ENCODE results near the gene SH3GLB1. TPM values are rescaled to one million over a fixed set of nuclear protein-coding genes. Genes with fewer than 3 reads are reported as not detected.

SH3GLB1 gene
- total RNA-seq, 1 experiment from 2014 or later: 42.4 TPM

DNA sequence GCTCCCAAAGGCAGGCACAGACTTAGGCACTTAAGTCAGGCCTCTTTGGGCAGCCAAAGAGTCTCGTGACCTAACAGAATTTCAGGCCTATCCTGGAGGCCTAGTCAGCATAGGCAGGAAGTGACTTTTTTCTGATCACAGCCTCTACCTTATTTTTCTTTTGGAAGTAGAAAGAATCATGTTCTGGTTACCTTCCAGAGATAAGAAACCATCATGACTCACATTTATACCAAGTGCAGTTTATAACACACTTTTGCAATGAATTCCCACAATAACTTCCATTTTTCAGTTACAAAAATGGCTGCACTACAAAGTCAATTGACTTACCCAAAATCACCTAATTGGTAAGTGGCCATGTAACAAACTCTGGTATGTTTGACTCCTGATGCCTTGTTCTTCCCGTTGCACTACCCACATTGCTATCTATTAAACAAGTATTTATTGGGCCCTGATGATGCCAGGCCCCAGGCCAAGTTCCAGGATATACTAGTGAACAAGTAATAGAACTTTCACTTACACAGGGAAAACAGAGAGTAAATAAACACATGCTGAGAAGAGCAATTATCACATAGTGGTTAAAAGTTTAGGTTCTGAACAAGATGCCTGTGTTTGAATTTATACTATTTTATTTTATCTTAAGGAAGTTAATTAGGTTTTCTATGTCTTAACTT, 74.3 kb downstream of the SH3GLB1 start:
- no peaks in the 10 kb centered on the region for H3K9me3 ChIP-seq (ENCODE audit: control insufficient read depth in 1 of 2, insufficient read depth in 1 of 2, low read depth in 1 of 2, low read length in 2 of 2)
- no peak for DNase-seq (ENCODE audit: low read depth, low spot score)
- no peaks in the 10 kb centered on the region for H3K9me2 ChIP-seq (ENCODE audit: insufficient read depth)
- intact Hi-C loops (cut with micrococcal nuclease): no loop called here
- H3K4me1 ChIP-seq (ENCODE audit: control insufficient read depth in 1 of 2, insufficient read depth in 2 of 2, low read length in 2 of 2): peaks cover 15 to 26% of the 10 kb centered on the region in 2 experiments
- ChIA-PET RAD21 (ENCODE audit: low non-redundant PET in 1 of 2, low total read pairs in 2 of 2, uncharacterized antibody in 2 of 2, unreplicated experiment in 2 of 2) (no interaction called here), CTCF (no interaction called here), POLR2A (no interaction called here)
- H3K27ac ChIP-seq (ENCODE audit: low read depth, low read length): no peak overlapping the region
- no peak for ATAC-seq
- no peaks in the 10 kb centered on the region for H3K27me3 ChIP-seq (ENCODE audit: insufficient read depth, low read length)
- H3K9ac ChIP-seq (ENCODE audit: low read length): no peak overlapping the region
- BruUV-seq (replicated peaks): no TSS peak
- TF ChIP-seq JUND (IDR thresholded peaks at IDR 0.05) (no peak), FOSL1 (IDR thresholded peaks at IDR 0.05; ENCODE audit: low read depth) (no peak), SRF (IDR thresholded peaks at IDR 0.05; ENCODE audit: low read depth) (no peak), POLR2A (IDR thresholded peaks at IDR 0.05; ENCODE audit: borderline replicate concordance, extremely low read depth, insufficient read depth, insufficient read length) (no peak), CEBPB (IDR thresholded peaks at IDR 0.05; ENCODE audit: low read depth) (no peak), CBX3 (IDR thresholded peaks at IDR 0.05; ENCODE audit: low read depth) (no peak), POLR2AphosphoS5 (IDR thresholded peaks at IDR 0.05; ENCODE audit: low read depth, low read length) (no peak), EZH2 (IDR thresholded peaks at IDR 0.05) (no peak), REST (IDR thresholded peaks at IDR 0.05; ENCODE audit: low read depth) (no peak), ZNF274 (IDR thresholded peaks at IDR 0.05; ENCODE audit: low read depth, low read length) (no peak), SIN3A (IDR thresholded peaks at IDR 0.05; ENCODE audit: low read depth) (no peak), EGR1 (IDR thresholded peaks at IDR 0.05; ENCODE audit: low read depth) (no peak), ELF1 (IDR thresholded peaks at IDR 0.05; ENCODE audit: borderline replicate concordance, low read depth) (no peak), TCF7L2 (IDR thresholded peaks at IDR 0.05; ENCODE audit: borderline replicate concordance, extremely low read depth, insufficient read depth, insufficient read length) (no peak), RAD21 (IDR thresholded peaks at IDR 0.05; ENCODE audit: low read depth) (no peak), SP1 (IDR thresholded peaks at IDR 0.05; ENCODE audit: low read depth) (no peak), EZH2phosphoT487 (IDR thresholded peaks at IDR 0.05; ENCODE audit: borderline replicate concordance) (no peak)
- TF ChIP-seq, protein P1, sequence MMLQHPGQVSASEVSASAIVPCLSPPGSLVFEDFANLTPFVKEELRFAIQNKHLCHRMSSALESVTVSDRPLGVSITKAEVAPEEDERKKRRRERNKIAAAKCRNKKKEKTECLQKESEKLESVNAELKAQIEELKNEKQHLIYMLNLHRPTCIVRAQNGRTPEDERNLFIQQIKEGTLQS (IDR thresholded peaks at IDR 0.05): no peak
- TF ChIP-seq, protein P2, sequence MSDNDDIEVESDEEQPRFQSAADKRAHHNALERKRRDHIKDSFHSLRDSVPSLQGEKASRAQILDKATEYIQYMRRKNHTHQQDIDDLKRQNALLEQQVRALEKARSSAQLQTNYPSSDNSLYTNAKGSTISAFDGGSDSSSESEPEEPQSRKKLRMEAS (IDR thresholded peaks at IDR 0.05): no peak
- TF ChIP-seq, protein P3, sequence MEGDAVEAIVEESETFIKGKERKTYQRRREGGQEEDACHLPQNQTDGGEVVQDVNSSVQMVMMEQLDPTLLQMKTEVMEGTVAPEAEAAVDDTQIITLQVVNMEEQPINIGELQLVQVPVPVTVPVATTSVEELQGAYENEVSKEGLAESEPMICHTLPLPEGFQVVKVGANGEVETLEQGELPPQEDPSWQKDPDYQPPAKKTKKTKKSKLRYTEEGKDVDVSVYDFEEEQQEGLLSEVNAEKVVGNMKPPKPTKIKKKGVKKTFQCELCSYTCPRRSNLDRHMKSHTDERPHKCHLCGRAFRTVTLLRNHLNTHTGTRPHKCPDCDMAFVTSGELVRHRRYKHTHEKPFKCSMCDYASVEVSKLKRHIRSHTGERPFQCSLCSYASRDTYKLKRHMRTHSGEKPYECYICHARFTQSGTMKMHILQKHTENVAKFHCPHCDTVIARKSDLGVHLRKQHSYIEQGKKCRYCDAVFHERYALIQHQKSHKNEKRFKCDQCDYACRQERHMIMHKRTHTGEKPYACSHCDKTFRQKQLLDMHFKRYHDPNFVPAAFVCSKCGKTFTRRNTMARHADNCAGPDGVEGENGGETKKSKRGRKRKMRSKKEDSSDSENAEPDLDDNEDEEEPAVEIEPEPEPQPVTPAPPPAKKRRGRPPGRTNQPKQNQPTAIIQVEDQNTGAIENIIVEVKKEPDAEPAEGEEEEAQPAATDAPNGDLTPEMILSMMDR (IDR thresholded peaks at IDR 0.05 in 2 of 3, conservative IDR thresholded peaks at IDR 0.05 in 1 of 3; ENCODE audit: borderline replicate concordance in 1 of 3, insufficient read depth in 1 of 3, low read depth in 2 of 3, low read length in 2 of 3): no peak
- no peaks in the 10 kb centered on the region for H3K79me2 ChIP-seq (ENCODE audit: insufficient read depth, low read length)
- no peak overlapping the region for H3K4me2 ChIP-seq (ENCODE audit: low read length)
- H4K20me1 ChIP-seq (ENCODE audit: insufficient read depth): no peaks in the 10 kb centered on the region
- peak overlapping the region; percentile 64 for H2AFZ ChIP-seq (ENCODE audit: low read depth, low read length, poor library complexity, severe bottlenecking)
- no peaks in the 10 kb centered on the region for H3K36me3 ChIP-seq (ENCODE audit: control insufficient read depth in 1 of 2, insufficient read depth in 2 of 2, low read length in 2 of 2)
- H3K4me3 ChIP-seq (replicated peaks in 1 of 2; ENCODE audit: low read depth in 1 of 2, low read length in 2 of 2): no peak overlapping the region
